Smooth muscle cell of bladder (primary cell): ENCODE results near the gene NTNG2. TPM values are rescaled to one million over a fixed set of nuclear protein-coding genes. Genes with fewer than 3 reads are reported as not detected.

ENCODE experiments used
- total RNA-seq: library from RNA; depleted of rRNA; stranded (reverse); fragments of >200 nt; gene quantifications from 2 replicates; pipeline ENCODE4 v1.2.3, GENCODE V29; 2014

The NTNG2 gene
- total RNA-seq: 4.6 and 7.2 TPM in 2 replicates

GRCh38 chr9:132161743-132162184 lies at the start of gene NTNG2:
NTNG2 (plus strand) TSS chr9:132162058; CDS start chr9:132166832, 4,774 bp downstream.

Other genes starting within 250 kb of the NTNG2 start
- gene MED27, start 82.2 kb upstream of the NTNG2 start, total RNA-seq: 12.1 and 12.9 TPM in 2 replicates
- gene SETX, start 192.9 kb downstream of the NTNG2 start, total RNA-seq: 54.3 and 67.9 TPM in 2 replicates
- 7.5 and 9.2 TPM in 2 replicates for gene TTF1, start 244.8 kb downstream of the NTNG2 start, total RNA-seq
- 0.14 TPM in 1 of 2 replicates, not detected in the other for gene CFAP77, start 248.2 kb downstream of the NTNG2 start, total RNA-seq